A549 (cell line): ENCODE data around the gene RHCG. TPM values are rescaled to one million over a fixed set of nuclear protein-coding genes. Genes with fewer than 3 reads are reported as not detected.

ENCODE experiments used
- ATAC-seq, 2 experiments: fragments of 200-7000 bp in 1 of 2; fragments of >200 bp in 1 of 2; cut with Nextera tagmentation in 1 of 2; cut with Tn5 transposase in 1 of 2; 3 replicates each; pipeline versions ENCODE4 v1.8.0 to v1.9.1; 2018 to 2020; ENCODE audit warnings: mild to moderate bottlenecking in 1 of 2, moderate library complexity in 1 of 2
- CTCF ChIA-PET: fragments of 300-600 bp; sonication (Branson Sonifier 250); formaldehyde crosslinking; extraction: SDS; loops from one replicate; lab custom pipeline; 2021; ENCODE audit warnings: antibody characterized with exemption, inconsistent platforms; lab: Yijun Ruan, JAX
- POLR2A ChIA-PET: fragments of 350-600 bp; formaldehyde crosslinking; extraction: SDS; loops from one replicate; lab custom pipeline; 2021; ENCODE audit warnings: antibody characterized with exemption, inconsistent platforms; lab: Yijun Ruan, JAX
- DNase-seq, 2 experiments: peaks; one replicate each; pipeline versions ENCODE4 v3.0.0 to v3.0.0-alpha.2; 2011 to 2016; ENCODE audit warnings: low read depth in 1 of 2, low spot score in 1 of 2
- FAIRE-seq: peaks from 2 replicates; lab custom pipeline; 2011; peaks lifted over from hg19 to GRCh38; lab: Jason Lieb, UNC
- H3K27ac ChIP-seq, 2 experiments: fragments of >200 bp; sonication (Bioruptor Twin); formaldehyde crosslinking; 3 replicates each; pipeline ENCODE4 v1.5.1; 2016 to 2017
- H3K4me1 ChIP-seq: fragments of >200 bp; sonication (Bioruptor Twin); formaldehyde crosslinking; 3 replicates; pipeline ENCODE4 v1.6.1; 2016
- H3K4me2 ChIP-seq: fragments of >200 bp; sonication (Bioruptor Twin); formaldehyde crosslinking; 3 replicates; pipeline ENCODE4 v1.6.1; 2016
- H3K4me3 ChIP-seq: fragments of >200 bp; sonication (Bioruptor Twin); formaldehyde crosslinking; 3 replicates; pipeline ENCODE4 v1.5.1; 2016
- H3K9me3 ChIP-seq: fragments of >200 bp; sonication (Bioruptor Twin); formaldehyde crosslinking; 3 replicates; pipeline ENCODE4 v1.6.1; 2016
- BCL3 ChIP-seq: fragments of >200 bp; sonication (Bioruptor Twin); formaldehyde crosslinking; IDR thresholded peaks from 3 replicates; pipeline ENCODE4 v1.6.1; 2016
- CBX2 ChIP-seq: fragments of 200-600 bp; sonication (generic); IDR thresholded peaks from 2 replicates; pipeline ENCODE4 v1.6.1; 2016; ENCODE audit warnings: low read depth, mild to moderate bottlenecking, borderline replicate concordance
- CBX8 ChIP-seq: fragments of 200-600 bp; sonication (generic); IDR thresholded peaks from 2 replicates; pipeline ENCODE4 v1.6.1; 2016
- CEBPB ChIP-seq, 2 experiments: fragments of >200 bp in 1 of 2; sonication (Bioruptor Twin) in 1 of 2; formaldehyde crosslinking in 1 of 2; IDR thresholded peaks; 2 replicates each; pipeline ENCODE4 v1.6.1; 2012 to 2016
- CHD2 ChIP-seq: fragments of 150-350 bp; IDR thresholded peaks from 2 replicates; pipeline ENCODE4 v1.6.1; 2014; ENCODE audit warnings: low read length; ENCODE audit not compliant: partially characterized antibody
- CHD4 ChIP-seq: fragments of 200-600 bp; sonication (generic); IDR thresholded peaks from 2 replicates; pipeline ENCODE4 v1.6.1; 2016; ENCODE audit warnings: antibody characterized with exemption, mild to moderate bottlenecking, borderline replicate concordance
- CTCF ChIP-seq: fragments of >200 bp; sonication (Bioruptor Twin); formaldehyde crosslinking; IDR thresholded peaks from 3 replicates; pipeline ENCODE4 v1.5.1; 2016
- EP300 ChIP-seq, 2 experiments: fragments of >200 bp; sonication (Bioruptor Twin); formaldehyde crosslinking; IDR thresholded peaks; 2 replicates in 1 of 2; 3 replicates in 1 of 2; pipeline ENCODE4 v1.6.1; 2016 to 2017
- ESRRA ChIP-seq: fragments of 150-350 bp; IDR thresholded peaks from 2 replicates; pipeline ENCODE4 v1.6.1; 2014; ENCODE audit warnings: mild to moderate bottlenecking, low read length, borderline replicate concordance
- FOSB ChIP-seq: fragments of 250-450 bp; sonication (Bioruptor Pico); IDR thresholded peaks from 2 replicates; pipeline ENCODE4 v1.5.0; 2020; ENCODE audit warnings: mild to moderate bottlenecking, moderate library complexity
- FOXS1 ChIP-seq: fragments of 250-450 bp; sonication (Bioruptor Pico); IDR thresholded peaks from 2 replicates; pipeline ENCODE4 v1.5.0; 2020; ENCODE audit warnings: mild to moderate bottlenecking, moderate library complexity
- GATA3 ChIP-seq: IDR thresholded peaks from 2 replicates; pipeline ENCODE4 v1.6.1; 2012; ENCODE audit warnings: borderline replicate concordance
- HEYL ChIP-seq: fragments of 250-450 bp; sonication (Bioruptor Pico); IDR thresholded peaks from 2 replicates; pipeline ENCODE4 v1.8.0; 2021; ENCODE audit warnings: mild to moderate bottlenecking, moderate library complexity
- HMGXB4 ChIP-seq: fragments of 250-450 bp; sonication (Bioruptor Pico); IDR thresholded peaks from 2 replicates; pipeline ENCODE4 v1.5.0; 2021; ENCODE audit warnings: mild to moderate bottlenecking, moderate library complexity, borderline replicate concordance
- HOXB13 ChIP-seq: fragments of 250-450 bp; sonication (Bioruptor Pico); IDR thresholded peaks from 2 replicates; pipeline ENCODE4 v1.5.0; 2020; ENCODE audit warnings: low read depth, mild to moderate bottlenecking, moderate library complexity
- HOXB5 ChIP-seq: fragments of 250-450 bp; sonication (Bioruptor Pico); IDR thresholded peaks from 2 replicates; pipeline ENCODE4 v1.5.0; 2020; ENCODE audit warnings: mild to moderate bottlenecking, moderate library complexity
- JUN ChIP-seq, 2 experiments: fragments of >200 bp; sonication (Bioruptor Twin); formaldehyde crosslinking; IDR thresholded peaks; 2 replicates in 1 of 2; 3 replicates in 1 of 2; pipeline ENCODE4 v1.6.1; 2016 to 2017
- KDM5A ChIP-seq: fragments of 200-600 bp; sonication (generic); IDR thresholded peaks from 2 replicates; pipeline ENCODE4 v1.6.1; 2016; ENCODE audit warnings: antibody characterized with exemption, mild to moderate bottlenecking
- NFE2L2 ChIP-seq: fragments of 150-350 bp; conservative IDR thresholded peaks from 2 replicates; pipeline ENCODE4 v1.6.1; 2014; ENCODE audit warnings: low read length
- NPAS2 ChIP-seq: fragments of 250-450 bp; sonication (Bioruptor Pico); IDR thresholded peaks from 2 replicates; pipeline ENCODE4 v1.8.0; 2022; ENCODE audit warnings: mild to moderate bottlenecking, moderate library complexity, borderline replicate concordance
- NR3C1 ChIP-seq: fragments of >200 bp; sonication (Bioruptor Twin); formaldehyde crosslinking; IDR thresholded peaks from 3 replicates; pipeline ENCODE4 v1.6.1; 2017
- PBX3 ChIP-seq: IDR thresholded peaks from 2 replicates; pipeline ENCODE4 v1.6.1; 2012
- PHF8 ChIP-seq: fragments of 200-600 bp; sonication (generic); IDR thresholded peaks from 2 replicates; pipeline ENCODE4 v1.6.1; 2016; ENCODE audit warnings: low read depth, mild to moderate bottlenecking, antibody characterized with exemption, moderate library complexity, borderline replicate concordance
- POLR2AphosphoS2 ChIP-seq: conservative IDR thresholded peaks from 2 replicates; pipeline ENCODE4 v1.6.1; 2012; ENCODE audit warnings: low read length, improper control_type of control experiment, inconsistent platforms
- RAD21 ChIP-seq, 2 experiments: fragments of >200 bp in 1 of 2; sonication (Bioruptor Twin) in 1 of 2; formaldehyde crosslinking in 1 of 2; IDR thresholded peaks in 1 of 2; conservative IDR thresholded peaks in 1 of 2; 2 replicates in 1 of 2; 3 replicates in 1 of 2; pipeline ENCODE4 v1.6.1; 2012 to 2018; ENCODE audit warnings: inconsistent platforms in 1 of 2
- RARB ChIP-seq: fragments of 250-450 bp; sonication (Bioruptor Pico); IDR thresholded peaks from 2 replicates; pipeline ENCODE4 v1.8.0; 2021; ENCODE audit warnings: mild to moderate bottlenecking, moderate library complexity
- RFX5 ChIP-seq: fragments of 450-650 bp; IDR thresholded peaks from 2 replicates; pipeline ENCODE4 v1.7.1; 2014; ENCODE audit warnings: antibody characterized with exemption, mild to moderate bottlenecking, moderate library complexity
- RNF2 ChIP-seq: fragments of 200-600 bp; sonication (generic); IDR thresholded peaks from 2 replicates; pipeline ENCODE4 v1.6.1; 2016; ENCODE audit warnings: low read depth, mild to moderate bottlenecking, antibody characterized with exemption, moderate library complexity, borderline replicate concordance
- SMC3 ChIP-seq: fragments of >200 bp; sonication (Bioruptor Twin); formaldehyde crosslinking; IDR thresholded peaks from 3 replicates; pipeline ENCODE4 v1.6.1; 2018; ENCODE audit warnings: inconsistent platforms
- SREBF2 ChIP-seq: fragments of 450-650 bp; IDR thresholded peaks from 2 replicates; pipeline ENCODE4 v1.6.1; 2014; ENCODE audit warnings: mild to moderate bottlenecking, moderate library complexity
- TP53 ChIP-seq: fragments of 250-450 bp; sonication (Bioruptor Pico); IDR thresholded peaks from 2 replicates; pipeline ENCODE4 v1.5.0; 2021; ENCODE audit warnings: mild to moderate bottlenecking, moderate library complexity
- ZFP36 ChIP-seq: fragments of 450-650 bp; IDR thresholded peaks from 2 replicates; pipeline ENCODE4 v1.6.1; 2014; ENCODE audit warnings: borderline replicate concordance; ENCODE audit not compliant: partially characterized antibody
- ZNF302 ChIP-seq: fragments of 250-450 bp; sonication (Bioruptor Pico); IDR thresholded peaks from 2 replicates; pipeline ENCODE4 v1.9.0; 2021; ENCODE audit warnings: inconsistent platforms, mild to moderate bottlenecking, moderate library complexity
- WGBS: methylation state at CpG from one replicate; pipeline ENCODE4 v1.1.6; 2017; ENCODE audit errors: missing lambda C conversion rate; 5-methylcytosine and 5-hydroxymethylcytosine counted together
- polyA minus RNA-seq: library from RNA; depleted of rRNA, polyadenylated mRNA; stranded (reverse); fragments of >200 nt; gene quantifications from 2 replicates; pipeline ENCODE4 v1.2.3, GENCODE V29; 2011; rRNA and poly(A)+ RNA removed
- polyA plus RNA-seq, 4 experiments: library from polyadenylated mRNA; depleted of rRNA in 3 of 4; stranded (reverse); fragments of >200 nt; fragmentation: RNase III in 1 of 4; extraction: RNeasy Plus Mini Kit Qiagen cat#74134 plus additional on column Dnase treatment in 1 of 4; gene quantifications; 2 replicates in 3 of 4; 3 replicates in 1 of 4; pipeline ENCODE4 v1.2.3, GENCODE V29; 2011 to 2017

The RHCG gene
- 11.0 and 16.6 TPM in 2 replicates for polyA plus RNA-seq (2011; rRNA removed)
- polyA plus RNA-seq (2012; cell fraction: cytosol; rRNA removed): 3.9 and 5.4 TPM in 2 replicates
- 12.6 and 13.7 TPM in 2 replicates for polyA plus RNA-seq (2012; cell fraction: nucleus; rRNA removed)
- 3.1 to 3.7 TPM (median 3.6 TPM) in 3 replicates for polyA plus RNA-seq (2017; fragmentation: RNase III; extraction: RNeasy Plus Mini Kit Qiagen cat#74134 plus additional on column Dnase treatment)
- 27.0 and 35.6 TPM in 2 replicates for polyA minus RNA-seq

GRCh38 chr15:89496155-89497098 is at the start of gene RHCG:
TSS of gene RHCG (minus strand) at chr15:89496583. CDS start at chr15:89496544, 39 bp downstream.
- ChIA-PET CTCF (interaction anchor here (0.6 to 9.2 kb wide), 35 partner anchors 9 to 171 kb away, joined by 3 to 132 read pairs (median 7); partner anchors contain the start of gene TICRR), POLR2A (no interaction called here)
- DNase-seq (peak; percentile 80 to 94), ATAC-seq (peak; percentile 69 to 78), FAIRE-seq (peak; percentile 28)
- H3K9me3 ChIP-seq: no peaks in the 10 kb centered on the region
- WGBS: 11% methylated on average over 32 of the region's 55 CpGs
- peak within 1 kb of the TSS; percentile 80 to 88 for H3K27ac ChIP-seq
- H3K4me2 ChIP-seq: peak within 1 kb of the TSS; percentile 73
- peaks cover 44% of the 10 kb centered on the region for H3K4me1 ChIP-seq
- peak within 1 kb of the TSS; percentile 51 for H3K4me3 ChIP-seq
- TF ChIP-seq CEBPB (IDR thresholded peaks at IDR 0.05) (peak in 1 of 2 experiments; percentile 53; a peak in 1 of 4 replicates), CTCF (peak; percentile 74), RNF2 (no peak), CBX8 (no peak), HOXB13 (CRISPR knock-in tag) (0 out of 2 replicates have a peak, but pooled peaks have one; percentile 36), TP53 (CRISPR knock-in tag) (no peak), ZNF302 (no peak), ESRRA (no peak), EP300 (IDR thresholded peaks at IDR 0.05) (peak; percentile 66 to 73; a peak in 2 of 5 replicates), RAD21 (conservative IDR thresholded peaks at IDR 0.05 in 1 of 2, IDR thresholded peaks at IDR 0.05 in 1 of 2) (peak; percentile 68), JUN (IDR thresholded peaks at IDR 0.05) (peak; percentile 65 to 69; a peak in 3 of 5 replicates), CHD4 (no peak), HMGXB4 (CRISPR knock-in tag) (no peak), GATA3 (peak; percentile 53; the same call in 1 of the 2 replicates), CHD2 (no peak), RARB (CRISPR knock-in tag) (peak; percentile 26; the same call in 1 of the 2 replicates), NR3C1 (no peak), ZFP36 (no peak), KDM5A (no peak), PHF8 (no peak), HOXB5 (no peak), FOXS1 (no peak), SMC3 (peak; percentile 85), PBX3 (no peak; the same call in 1 of the 2 replicates), NPAS2 (no peak), RFX5 (0 out of 2 replicates have a peak, but pooled peaks have one; percentile 33), POLR2AphosphoS2 (no peak), SREBF2 (no peak), HEYL (no peak), CBX2 (no peak), BCL3 (0 out of 3 replicates have a peak, but pooled peaks have one; percentile 34), NFE2L2 (no peak), FOSB (CRISPR knock-in tag) (no peak)
